Measurements from ENCODE around the gene USP49. TPM values are rescaled to one million over a fixed set of nuclear protein-coding genes. Genes with fewer than 3 reads are reported as not detected.

USP49 gene
- total and polyA plus RNA-seq, 2 experiments from 2014 or later: 0.97 to 1.2 TPM

GRCh38 chr6:41750374-41750773 lies 144.8 kb downstream of the USP49 start:
- TF ChIP-seq EZH2 (IDR thresholded peaks at IDR 0.05; ENCODE audit: insufficient read depth, poor library complexity, severe bottlenecking) (no peak), EZH2phosphoT487 (IDR thresholded peaks at IDR 0.05; ENCODE audit: insufficient read depth, low read depth) (no peak)
- H2AFZ ChIP-seq: no peak overlapping the region
- H4K20me1 ChIP-seq (ENCODE audit: insufficient read depth): no peaks in the 10 kb centered on the region
- H3K27me3 ChIP-seq (replicated peaks; ENCODE audit: insufficient read depth): peaks cover 10% of the 10 kb centered on the region
- no peaks in the 10 kb centered on the region for H3K9me2 ChIP-seq (ENCODE audit: insufficient read depth)
- WGBS, 2 experiments (ENCODE audit: low coverage in 1 of 2, low lambda C conversion rate in 2 of 2, missing lambda C conversion rate in 2 of 2): 83 to 92% methylated on average over 3 of the region's 3 CpGs
- in situ Hi-C loops (cut with MboI): no loop called here
- no peak for DNase-seq
- H3F3A ChIP-seq (ENCODE audit: insufficient read depth): no peaks in the 10 kb centered on the region
- H3K27ac ChIP-seq: no peak overlapping the region
- no peak overlapping the region for H3K4me2 ChIP-seq (ENCODE audit: unreplicated experiment)
- H3K79me2 ChIP-seq (ENCODE audit: insufficient read depth): no peaks in the 10 kb centered on the region
- H3K4me1 ChIP-seq (ENCODE audit: insufficient read depth): no peaks in the 10 kb centered on the region
- H3K9ac ChIP-seq: no peak overlapping the region
- no peak overlapping the region for H3K4me3 ChIP-seq
- H3K36me3 ChIP-seq (ENCODE audit: low read depth): no peaks in the 10 kb centered on the region
- no peaks in the 10 kb centered on the region for H3K9me3 ChIP-seq (ENCODE audit: low read depth)

DNA sequence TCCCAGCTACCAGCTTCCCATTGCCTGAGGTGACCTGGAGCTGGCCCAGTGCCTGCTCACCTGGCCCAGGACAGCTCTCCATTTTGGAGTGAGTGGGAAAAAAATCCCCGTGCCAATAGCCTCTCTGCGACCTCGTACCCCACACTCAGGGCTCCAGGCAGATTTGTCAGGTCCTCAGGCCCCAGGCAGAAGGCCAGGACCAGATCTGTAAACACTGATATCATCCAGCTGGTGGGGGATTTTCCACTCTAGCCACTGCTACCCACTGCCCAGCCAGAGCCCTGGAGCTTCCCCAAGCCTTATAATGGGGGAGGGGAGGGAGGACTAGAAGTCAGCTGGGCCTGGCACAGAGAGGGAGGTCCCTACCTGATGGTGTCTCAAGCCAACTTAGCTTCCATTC lies 146.6 kb downstream of the USP49 start:
- Histone ChIP-seq H3K27ac (no peak overlapping the region), H3F3A (ENCODE audit: insufficient read depth) (no peaks in the 10 kb centered on the region), H3K4me3 (no peak overlapping the region), H3K9me2 (ENCODE audit: insufficient read depth) (no peaks in the 10 kb centered on the region), H2AFZ (no peak overlapping the region), H3K9ac (no peak overlapping the region), H3K27me3 (replicated peaks; ENCODE audit: insufficient read depth) (no peaks in the 10 kb centered on the region; the same call in none of the 2 replicates), H3K79me2 (ENCODE audit: insufficient read depth) (no peaks in the 10 kb centered on the region), H3K4me1 (ENCODE audit: insufficient read depth) (no peaks in the 10 kb centered on the region), H3K4me2 (ENCODE audit: unreplicated experiment) (no peak overlapping the region), H3K9me3 (ENCODE audit: low read depth) (no peaks in the 10 kb centered on the region), H4K20me1 (ENCODE audit: insufficient read depth) (no peaks in the 10 kb centered on the region), H3K36me3 (ENCODE audit: low read depth) (no peaks in the 10 kb centered on the region)
- in situ Hi-C loops (cut with MboI): no loop called here
- no peak for TF ChIP-seq EZH2 (IDR thresholded peaks at IDR 0.05; ENCODE audit: insufficient read depth, poor library complexity, severe bottlenecking)
- no peak for TF ChIP-seq EZH2phosphoT487 (IDR thresholded peaks at IDR 0.05; ENCODE audit: insufficient read depth, low read depth)
- DNase-seq: no peak
- WGBS, 2 experiments (ENCODE audit: low coverage in 1 of 2, low lambda C conversion rate in 2 of 2, missing lambda C conversion rate in 2 of 2): 74 to 75% methylated on average over 3 of the region's 3 CpGs

DNA sequence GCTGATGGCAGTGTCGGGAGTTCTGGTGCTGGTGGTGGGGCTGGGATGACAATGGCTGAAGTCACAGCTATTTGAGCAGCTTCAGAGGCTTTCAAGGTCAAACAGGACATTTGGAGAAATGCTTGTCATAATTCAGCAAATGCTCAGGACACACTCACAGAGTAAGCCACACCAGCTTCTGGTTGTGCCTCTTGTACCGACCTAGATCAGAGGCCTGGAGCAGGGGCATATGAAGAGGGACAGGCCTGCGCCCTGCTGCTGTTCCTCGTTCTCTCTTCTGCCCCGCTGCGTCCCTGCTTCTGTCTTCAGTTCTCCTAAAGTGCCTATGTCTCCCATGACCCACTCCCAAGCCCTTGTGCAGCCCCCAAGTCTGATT lies 147.1 kb downstream of the USP49 start:
- WGBS, 2 experiments (ENCODE audit: low coverage in 1 of 2, low lambda C conversion rate in 2 of 2, missing lambda C conversion rate in 2 of 2): 77 to 87% methylated on average over 5 to 6 of the region's 6 CpGs
- Histone ChIP-seq H3K36me3 (ENCODE audit: low read depth) (no peaks in the 10 kb centered on the region), H3F3A (ENCODE audit: insufficient read depth) (no peaks in the 10 kb centered on the region), H2AFZ (no peak overlapping the region), H4K20me1 (ENCODE audit: insufficient read depth) (no peaks in the 10 kb centered on the region), H3K79me2 (ENCODE audit: insufficient read depth) (no peaks in the 10 kb centered on the region), H3K27me3 (replicated peaks; ENCODE audit: insufficient read depth) (no peaks in the 10 kb centered on the region; the same call in none of the 2 replicates), H3K4me2 (ENCODE audit: unreplicated experiment) (no peak overlapping the region), H3K4me3 (no peak overlapping the region), H3K9me2 (ENCODE audit: insufficient read depth) (no peaks in the 10 kb centered on the region), H3K4me1 (ENCODE audit: insufficient read depth) (no peaks in the 10 kb centered on the region), H3K9me3 (ENCODE audit: low read depth) (no peaks in the 10 kb centered on the region), H3K9ac (no peak overlapping the region), H3K27ac (no peak overlapping the region)
- DNase-seq: no peak
- TF ChIP-seq EZH2phosphoT487 (IDR thresholded peaks at IDR 0.05; ENCODE audit: insufficient read depth, low read depth) (no peak), EZH2 (IDR thresholded peaks at IDR 0.05; ENCODE audit: insufficient read depth, poor library complexity, severe bottlenecking) (no peak)
- in situ Hi-C loops (cut with MboI): no loop called here

GRCh38 chr6:41747256-41748101 lies 147.7 kb downstream of the USP49 start, which contains the start of gene PGC:
PGC (minus strand) TSS chr6:41747397; CDS start chr6:41747334, 63 bp downstream.
- H3K36me3 ChIP-seq (ENCODE audit: low read depth): no peaks in the 10 kb centered on the region
- H3K27me3 ChIP-seq (replicated peaks; ENCODE audit: insufficient read depth): no peaks in the 10 kb centered on the region; the same call in none of the 2 replicates
- no peaks in the 10 kb centered on the region for H3K79me2 ChIP-seq (ENCODE audit: insufficient read depth)
- H3F3A ChIP-seq (ENCODE audit: insufficient read depth): no peaks in the 10 kb centered on the region
- H3K4me2 ChIP-seq (ENCODE audit: unreplicated experiment): no peak within 1 kb of the TSS
- no peaks in the 10 kb centered on the region for H3K9me2 ChIP-seq (ENCODE audit: insufficient read depth)
- no peak within 1 kb of the TSS for H3K27ac ChIP-seq
- H3K4me1 ChIP-seq (ENCODE audit: insufficient read depth): no peaks in the 10 kb centered on the region
- no peak within 1 kb of the TSS for H3K9ac ChIP-seq
- no peak for DNase-seq
- in situ Hi-C loops (cut with MboI): no loop called here
- no peak within 1 kb of the TSS for H3K4me3 ChIP-seq
- 75 to 77% methylated on average over 15 of the region's 15 CpGs for WGBS, 2 experiments (ENCODE audit: low coverage in 1 of 2, low lambda C conversion rate in 2 of 2, missing lambda C conversion rate in 2 of 2)
- no peak within 1 kb of the TSS for H2AFZ ChIP-seq
- H3K9me3 ChIP-seq (ENCODE audit: low read depth): no peaks in the 10 kb centered on the region
- TF ChIP-seq EZH2 (IDR thresholded peaks at IDR 0.05; ENCODE audit: insufficient read depth, poor library complexity, severe bottlenecking): no peak
- no peak for TF ChIP-seq EZH2phosphoT487 (IDR thresholded peaks at IDR 0.05; ENCODE audit: insufficient read depth, low read depth)
- no peaks in the 10 kb centered on the region for H4K20me1 ChIP-seq (ENCODE audit: insufficient read depth)

All from GM23248 (cell line).